Stimulated activated naive B cell treated with anti-CD40 and anti-IgM and Interleukin-4, amounts not matched to agents 10 μg/mL and 1 μg/mL and 100 μg/mL, for 72 hours (primary cell): ENCODE measurements around the gene ASPHD2.

ENCODE experiments used
- ATAC-seq, 2 donors: fragments of 150-1000 bp; cut with Tn5 transposase; replicated peaks; 2 replicates each; pipeline ENCODE4 v1.10.0; 2021; ENCODE audit warnings: moderate library complexity in 1 of 2
- DNase-seq: peaks from one replicate; pipeline ENCODE4 v3.0.0; 2021
- H3K27ac Mint-ChIP-seq: one replicate; pipeline ENCODE4 v1.8.0; 2022; ENCODE audit warnings: mild to moderate bottlenecking, mixed read lengths
- H3K27me3 Mint-ChIP-seq, 2 donors: one replicate each; pipeline ENCODE4 v1.8.0; 2022; ENCODE audit warnings: mixed read lengths in 2 of 2
- H3K36me3 Mint-ChIP-seq, 2 donors: one replicate each; pipeline ENCODE4 v1.8.0; 2022; ENCODE audit warnings: mixed read lengths in 2 of 2, mild to moderate bottlenecking in 1 of 2
- H3K4me1 Mint-ChIP-seq, 2 donors: one replicate each; pipeline ENCODE4 v1.8.0; 2022; ENCODE audit warnings: mixed read lengths in 2 of 2, mild to moderate bottlenecking in 1 of 2
- H3K4me3 Mint-ChIP-seq, 2 donors: one replicate each; pipeline ENCODE4 v1.8.0; 2022; ENCODE audit warnings: mild to moderate bottlenecking in 2 of 2, mixed read lengths in 2 of 2, moderate library complexity in 1 of 2
- H3K9me3 Mint-ChIP-seq, 2 donors: one replicate each; pipeline ENCODE4 v1.8.0; 2022; ENCODE audit warnings: mixed read lengths in 2 of 2, mild to moderate bottlenecking in 1 of 2

Gene ASPHD2

GRCh38 chr22:26482161-26482560 is 53.1 kb downstream of the ASPHD2 start:
- H3K4me3 Mint-ChIP-seq: peak overlapping the region; percentile 92 to 98
- H3K36me3 Mint-ChIP-seq: peaks cover 16 to 31% of the 10 kb centered on the region in 2 donors
- H3K9me3 Mint-ChIP-seq: no peaks in the 10 kb centered on the region
- no peaks in the 10 kb centered on the region for H3K27me3 Mint-ChIP-seq
- no peak for DNase-seq
- H3K27ac Mint-ChIP-seq: peak overlapping the region; percentile 96
- no peak for ATAC-seq
- peaks cover 59 to 73% of the 10 kb centered on the region in 2 donors for H3K4me1 Mint-ChIP-seq

GRCh38 chr22:26483043-26483438 is 54.0 kb downstream of the ASPHD2 start:
- peak overlapping the region; percentile 92 to 98 for H3K4me3 Mint-ChIP-seq
- DNase-seq: no peak
- ATAC-seq: peak in 1 of 2 donors; percentile 1
- peaks cover 12 to 27% of the 10 kb centered on the region in 2 donors for H3K36me3 Mint-ChIP-seq
- H3K9me3 Mint-ChIP-seq: no peaks in the 10 kb centered on the region
- no peaks in the 10 kb centered on the region for H3K27me3 Mint-ChIP-seq
- peak overlapping the region; percentile 96 for H3K27ac Mint-ChIP-seq
- peaks cover 57 to 73% of the 10 kb centered on the region in 2 donors for H3K4me1 Mint-ChIP-seq

- peaks cover 59 to 77% of the 10 kb centered on the region in 2 donors for H3K4me1 Mint-ChIP-seq
- ATAC-seq (peak; percentile 78 to 86), DNase-seq (peak; percentile 88)
- no peaks in the 10 kb centered on the region for H3K9me3 Mint-ChIP-seq
- H3K27me3 Mint-ChIP-seq: no peaks in the 10 kb centered on the region
- peaks cover 10 to 25% of the 10 kb centered on the region in 2 donors for H3K36me3 Mint-ChIP-seq
- peak within 1 kb of the TSS; percentile 96 for H3K27ac Mint-ChIP-seq
- peak within 1 kb of the TSS; percentile 92 to 98 for H3K4me3 Mint-ChIP-seq
Measured at GRCh38 chr22:26483439-26484359, 54.6 kb downstream of the ASPHD2 start, which contains the start of the genes HPS4 and SRRD. TSS of gene HPS4 (minus strand) at chr22:26483783. CDS start at chr22:26481762, 2,021 bp downstream. TSS of gene SRRD (plus strand) at chr22:26483877. CDS start at chr22:26483891, 14 bp downstream.

- Mint-ChIP-seq H3K27me3 (no peaks in the 10 kb centered on the region), H3K36me3 (peaks cover 17 to 31% of the 10 kb centered on the region in 2 donors), H3K4me1 (peaks cover 60 to 77% of the 10 kb centered on the region in 2 donors), H3K9me3 (no peaks in the 10 kb centered on the region), H3K4me3 (peak overlapping the region; percentile 92 to 98), H3K27ac (peak overlapping the region; percentile 96)
- ATAC-seq: no peak
- no peak for DNase-seq
Measured at GRCh38 chr22:26484360-26484706, 55.3 kb downstream of the ASPHD2 start.

GRCh38 chr22:26485013-26485412 is 56.0 kb downstream of the ASPHD2 start:
- ATAC-seq (no peak), DNase-seq (no peak)
- peak overlapping the region in 1 of 2 donors; percentile 14 for H3K4me3 Mint-ChIP-seq
- no peak overlapping the region for H3K27ac Mint-ChIP-seq
- H3K27me3 Mint-ChIP-seq: no peaks in the 10 kb centered on the region
- peaks cover 18 to 29% of the 10 kb centered on the region in 2 donors for H3K36me3 Mint-ChIP-seq
- H3K4me1 Mint-ChIP-seq: peaks cover 55 to 73% of the 10 kb centered on the region in 2 donors
- H3K9me3 Mint-ChIP-seq: no peaks in the 10 kb centered on the region

- H3K4me3 Mint-ChIP-seq: no peak overlapping the region
- DNase-seq (no peak), ATAC-seq (no peak)
- peaks cover 50 to 64% of the 10 kb centered on the region in 2 donors for H3K4me1 Mint-ChIP-seq
- H3K36me3 Mint-ChIP-seq: peaks cover 22 to 27% of the 10 kb centered on the region in 2 donors
- H3K27ac Mint-ChIP-seq: peak overlapping the region; percentile 80
- H3K9me3 Mint-ChIP-seq: no peaks in the 10 kb centered on the region
- H3K27me3 Mint-ChIP-seq: no peaks in the 10 kb centered on the region
Measured at GRCh38 chr22:26485806-26486390, 56.8 kb downstream of the ASPHD2 start.

GRCh38 chr22:26486394-26486793 is 57.3 kb downstream of the ASPHD2 start:
- no peaks in the 10 kb centered on the region for H3K9me3 Mint-ChIP-seq
- no peaks in the 10 kb centered on the region for H3K27me3 Mint-ChIP-seq
- no peak for ATAC-seq
- H3K36me3 Mint-ChIP-seq: peaks cover 23 to 25% of the 10 kb centered on the region in 2 donors
- no peak overlapping the region for H3K4me3 Mint-ChIP-seq
- no peak overlapping the region for H3K27ac Mint-ChIP-seq
- H3K4me1 Mint-ChIP-seq: peaks cover 45 to 59% of the 10 kb centered on the region in 2 donors
- DNase-seq: no peak

- peaks cover 30 to 43% of the 10 kb centered on the region in 2 donors for H3K4me1 Mint-ChIP-seq
- peaks cover 25 to 27% of the 10 kb centered on the region in 2 donors for H3K36me3 Mint-ChIP-seq
- DNase-seq (no peak), ATAC-seq (no peak)
- no peaks in the 10 kb centered on the region for H3K27me3 Mint-ChIP-seq
- H3K4me3 Mint-ChIP-seq: no peak overlapping the region
- H3K27ac Mint-ChIP-seq: peak overlapping the region; percentile 75
- no peaks in the 10 kb centered on the region for H3K9me3 Mint-ChIP-seq
Measured at GRCh38 chr22:26487996-26488395, 58.9 kb downstream of the ASPHD2 start.

- Mint-ChIP-seq H3K4me1 (peaks cover 25 to 40% of the 10 kb centered on the region in 2 donors), H3K27me3 (no peaks in the 10 kb centered on the region), H3K27ac (peak overlapping the region; percentile 80), H3K4me3 (no peak overlapping the region), H3K9me3 (no peaks in the 10 kb centered on the region), H3K36me3 (peaks cover 27 to 36% of the 10 kb centered on the region in 2 donors)
- no peak for ATAC-seq
- no peak for DNase-seq
Measured at GRCh38 chr22:26489447-26490036, 60.5 kb downstream of the ASPHD2 start.

- Mint-ChIP-seq H3K9me3 (no peaks in the 10 kb centered on the region), H3K27ac (no peak overlapping the region), H3K36me3 (peaks cover 31 to 46% of the 10 kb centered on the region in 2 donors), H3K27me3 (no peaks in the 10 kb centered on the region), H3K4me3 (no peak overlapping the region), H3K4me1 (peaks cover 15 to 23% of the 10 kb centered on the region in 2 donors)
- no peak for DNase-seq
- ATAC-seq: no peak
Measured at GRCh38 chr22:26492220-26492619, 63.2 kb downstream of the ASPHD2 start.

- no peaks in the 10 kb centered on the region for H3K9me3 Mint-ChIP-seq
- peaks cover 2% of the 10 kb centered on the region in 2 donors for H3K4me1 Mint-ChIP-seq
- no peaks in the 10 kb centered on the region for H3K27me3 Mint-ChIP-seq
- DNase-seq (no peak), ATAC-seq (no peak)
- H3K4me3 Mint-ChIP-seq: no peak overlapping the region
- peaks cover 22 to 42% of the 10 kb centered on the region in 2 donors for H3K36me3 Mint-ChIP-seq
- H3K27ac Mint-ChIP-seq: no peak overlapping the region
Measured at GRCh38 chr22:26494506-26494905, 65.4 kb downstream of the ASPHD2 start.
